AG04450 (cell line): Measurements from ENCODE around the gene ANAPC1. TPM values are rescaled to one million over a fixed set of nuclear protein-coding genes. Genes with fewer than 3 reads are reported as not detected.
A peak's percentile ranks its signal among the peaks of the same experiment; 100 is the strongest.

Source experiments
- CTCF ChIA-PET: fragments of 300-600, 350-600 bp; formaldehyde crosslinking; extraction: SDS; loops from one replicate; lab custom pipeline; 2022; ENCODE audit warnings: antibody characterized with exemption, inconsistent platforms; lab: Charles Lee
- POLR2A ChIA-PET: fragments of 350-600 bp; formaldehyde crosslinking; extraction: SDS; loops from one replicate; lab custom pipeline; 2021; ENCODE audit warnings: antibody characterized with exemption, inconsistent platforms; lab: Yijun Ruan, JAX
- DNase-seq: peaks from one replicate; pipeline ENCODE4 v3.0.0-alpha.2; 2011; ENCODE audit warnings: low read depth, low spot score
- H3K27ac ChIP-seq: one replicate; pipeline ENCODE4 v1.5.1; 2012; ENCODE audit warnings: low read depth, low read length, control low read depth
- H3K27me3 ChIP-seq: one replicate; pipeline ENCODE4 v1.6.0; 2012; ENCODE audit warnings: low read length; ENCODE audit not compliant: control insufficient read depth, insufficient read depth
- H3K4me3 ChIP-seq: 2 replicates; pipeline ENCODE4 v1.5.1; 2011; ENCODE audit warnings: mild to moderate bottlenecking, low read depth, low read length, control low read depth
- H3K9me3 ChIP-seq: 2 replicates; pipeline ENCODE4 v1.5.1; 2012; ENCODE audit warnings: low read length; ENCODE audit not compliant: control insufficient read depth, insufficient read depth
- CTCF ChIP-seq: IDR thresholded peaks from 2 replicates; pipeline ENCODE4 v1.5.1; 2011; ENCODE audit warnings: low read depth, low read length, control low read depth, inconsistent platforms
- polyA minus RNA-seq: library from RNA; depleted of rRNA, polyadenylated mRNA; stranded (reverse); fragments of >200 nt; gene quantifications from 2 replicates; pipeline ENCODE4 v1.2.3, GENCODE V29; 2011; rRNA and poly(A)+ RNA removed
- polyA plus RNA-seq: library from polyadenylated mRNA; depleted of rRNA; stranded (reverse); fragments of >200 nt; gene quantifications from 2 replicates; pipeline ENCODE4 v1.2.3, GENCODE V29; 2011; rRNA removed

Gene ANAPC1
- polyA plus RNA-seq (21.4 and 27.4 TPM in 2 replicates), polyA minus RNA-seq (45.0 and 46.5 TPM in 2 replicates)

- Histone ChIP-seq H3K27ac (peak within 1 kb of the TSS; percentile 33), H3K9me3 (no peaks in the 10 kb centered on the region), H3K4me3 (peak within 1 kb of the TSS; percentile 73), H3K27me3 (no peaks in the 10 kb centered on the region)
- no peak for TF ChIP-seq CTCF
- ChIA-PET POLR2A (interaction anchor here (0.7 kb wide), 3 partner anchors 52 to 171 kb away, joined by 3 to 8 read pairs (median 8); partner anchors contain the start of gene TMEM87B), CTCF (interaction anchor here (0.6 to 1.8 kb wide), 5 partner anchors 165 to 848 kb away, joined by 3 to 10 read pairs (median 4); no protein-coding TSS in a partner anchor)
- DNase-seq, result peak; percentile 27
These were observed at the start of gene ANAPC1 for GRCh38 chr2:111883661-111884591. TSS of gene ANAPC1 (minus strand) at chr2:111884193. CDS start at chr2:111880825, 3,368 bp downstream.

- Histone ChIP-seq H3K27ac (no peak overlapping the region), H3K9me3 (no peaks in the 10 kb centered on the region), H3K4me3 (no peak overlapping the region), H3K27me3 (peaks cover 8% of the 10 kb centered on the region)
- TF ChIP-seq CTCF, result no peak
- CTCF ChIA-PET, result no interaction called here
- POLR2A ChIA-PET, result no interaction called here
- no peak for DNase-seq
These were observed 48.9 kb upstream of the ANAPC1 start for GRCh38 chr2:111932841-111933291.

GRCh38 chr2:111930875-111931274 is 46.9 kb upstream of the ANAPC1 start:
- peaks cover 4% of the 10 kb centered on the region for H3K27me3 ChIP-seq
- no peak for TF ChIP-seq CTCF
- no peaks in the 10 kb centered on the region for H3K9me3 ChIP-seq
- CTCF ChIA-PET, result no interaction called here
- H3K4me3 ChIP-seq, result no peak overlapping the region
- no peak overlapping the region for H3K27ac ChIP-seq
- no peak for DNase-seq
- POLR2A ChIA-PET, result no interaction called here

GRCh38 chr2:111930409-111930808 is 46.4 kb upstream of the ANAPC1 start:
- H3K9me3 ChIP-seq, result no peaks in the 10 kb centered on the region
- ChIA-PET POLR2A (no interaction called here), CTCF (no interaction called here)
- H3K27ac ChIP-seq, result no peak overlapping the region
- no peak for TF ChIP-seq CTCF
- DNase-seq, result no peak
- H3K4me3 ChIP-seq, result no peak overlapping the region
- peaks cover 4% of the 10 kb centered on the region for H3K27me3 ChIP-seq

- TF ChIP-seq CTCF, result no peak
- CTCF ChIA-PET, result no interaction called here
- Histone ChIP-seq H3K4me3 (no peak overlapping the region), H3K9me3 (no peaks in the 10 kb centered on the region), H3K27me3 (peaks cover 7% of the 10 kb centered on the region), H3K27ac (no peak overlapping the region)
- DNase-seq, result no peak
- POLR2A ChIA-PET, result no interaction called here
These were observed 43.7 kb upstream of the ANAPC1 start for GRCh38 chr2:111927723-111928122.
